ENCODE data around the gene RPL22.

Gene RPL22

GRCh38 chr1:6176779-6177178 is 22.6 kb downstream of the RPL22 start:
- no peak for DNase-seq
- peaks cover 49% of the 10 kb centered on the region for H3K27me3 Mint-ChIP-seq
- no peaks in the 10 kb centered on the region for H3K36me3 Mint-ChIP-seq (ENCODE audit: low read depth)
- no peak overlapping the region for H3K27ac Mint-ChIP-seq
- no peaks in the 10 kb centered on the region for H3K9me3 Mint-ChIP-seq
- no peak overlapping the region for H3K4me3 Mint-ChIP-seq
- peaks cover 18% of the 10 kb centered on the region for H3K4me1 Mint-ChIP-seq (ENCODE audit: low read depth)

DNA sequence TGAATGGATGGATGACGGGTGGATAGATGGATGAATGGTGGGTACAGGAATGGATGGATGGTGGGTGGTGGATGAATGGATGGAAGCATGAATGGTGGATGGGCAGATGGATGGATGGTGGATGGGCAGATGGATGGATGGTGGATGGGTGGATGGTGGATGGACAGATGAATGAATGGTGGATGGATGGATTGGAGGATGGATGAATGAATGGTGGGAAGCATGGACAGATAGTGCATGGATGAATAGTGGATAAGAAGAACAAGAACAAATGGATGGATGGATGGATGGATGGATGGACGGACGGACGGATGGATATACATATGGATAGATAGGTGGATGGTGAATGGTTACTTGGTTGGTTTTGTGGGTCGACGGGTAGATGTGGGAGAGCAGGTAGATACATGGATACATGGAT is 24.0 kb downstream of the RPL22 start:
- Mint-ChIP-seq H3K27me3 (peaks cover 42% of the 10 kb centered on the region), H3K4me1 (ENCODE audit: low read depth) (peaks cover 7% of the 10 kb centered on the region)
- no peak for DNase-seq

GRCh38 chr1:6174621-6175410 is 24.6 kb downstream of the RPL22 start:
- no peak for DNase-seq
- Mint-ChIP-seq H3K9me3 (no peaks in the 10 kb centered on the region), H3K27me3 (peaks cover 44% of the 10 kb centered on the region), H3K27ac (no peak overlapping the region), H3K4me1 (ENCODE audit: low read depth) (peaks cover 7% of the 10 kb centered on the region), H3K4me3 (no peak overlapping the region), H3K36me3 (ENCODE audit: low read depth) (no peaks in the 10 kb centered on the region)

More for the DNA sequence above, 24.0 kb downstream of the RPL22 start:
- H3K27ac Mint-ChIP-seq: no peak overlapping the region
- H3K4me3 Mint-ChIP-seq: no peak overlapping the region
- no peaks in the 10 kb centered on the region for H3K36me3 Mint-ChIP-seq (ENCODE audit: low read depth)
- no peaks in the 10 kb centered on the region for H3K9me3 Mint-ChIP-seq

GRCh38 chr1:6172549-6172948 is 26.8 kb downstream of the RPL22 start:
- Mint-ChIP-seq H3K27me3 (peaks cover 31% of the 10 kb centered on the region), H3K4me3 (no peak overlapping the region), H3K4me1 (ENCODE audit: low read depth) (no peaks in the 10 kb centered on the region), H3K27ac (no peak overlapping the region), H3K9me3 (no peaks in the 10 kb centered on the region), H3K36me3 (ENCODE audit: low read depth) (no peaks in the 10 kb centered on the region)
- no peak for DNase-seq

DNA sequence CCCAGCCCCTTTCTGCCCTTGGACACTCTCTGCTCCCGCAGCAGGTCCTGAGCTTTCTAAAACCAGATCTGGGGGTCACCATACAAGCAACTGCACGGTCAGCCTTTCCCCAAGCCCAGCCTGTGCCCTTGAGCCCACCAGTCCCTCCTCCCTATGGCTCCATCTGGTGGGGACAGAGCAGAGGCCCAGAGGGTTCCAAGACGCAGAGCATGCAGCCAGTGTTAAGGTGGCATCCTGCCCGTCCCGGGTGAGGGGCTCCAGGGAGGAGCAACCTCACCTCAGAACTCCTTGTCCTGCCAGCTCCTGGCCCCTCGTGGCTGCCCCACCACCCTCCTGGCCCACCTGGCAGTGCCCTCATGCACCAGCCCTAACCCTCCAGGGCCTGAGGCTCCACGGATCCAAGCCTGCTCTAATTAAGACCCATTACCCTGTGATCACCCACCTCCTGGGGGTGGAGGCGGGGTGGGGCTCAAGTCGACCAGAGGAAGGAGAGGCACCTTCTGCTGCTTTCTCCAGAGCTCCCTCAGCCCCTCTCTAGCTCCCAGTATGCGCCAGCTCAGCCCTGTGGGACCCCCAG is 27.8 kb downstream of the RPL22 start:
- Mint-ChIP-seq H3K4me3 (no peak overlapping the region), H3K9me3 (no peaks in the 10 kb centered on the region), H3K27me3 (peaks cover 22% of the 10 kb centered on the region), H3K27ac (no peak overlapping the region), H3K36me3 (ENCODE audit: low read depth) (no peaks in the 10 kb centered on the region), H3K4me1 (ENCODE audit: low read depth) (no peaks in the 10 kb centered on the region)
- no peak for DNase-seq

GRCh38 chr1:6170742-6171201 is 28.6 kb downstream of the RPL22 start:
- Mint-ChIP-seq H3K27me3 (peaks cover 19% of the 10 kb centered on the region), H3K36me3 (ENCODE audit: low read depth) (no peaks in the 10 kb centered on the region), H3K9me3 (no peaks in the 10 kb centered on the region), H3K4me1 (ENCODE audit: low read depth) (no peaks in the 10 kb centered on the region), H3K27ac (no peak overlapping the region), H3K4me3 (no peak overlapping the region)
- DNase-seq: no peak

DNA sequence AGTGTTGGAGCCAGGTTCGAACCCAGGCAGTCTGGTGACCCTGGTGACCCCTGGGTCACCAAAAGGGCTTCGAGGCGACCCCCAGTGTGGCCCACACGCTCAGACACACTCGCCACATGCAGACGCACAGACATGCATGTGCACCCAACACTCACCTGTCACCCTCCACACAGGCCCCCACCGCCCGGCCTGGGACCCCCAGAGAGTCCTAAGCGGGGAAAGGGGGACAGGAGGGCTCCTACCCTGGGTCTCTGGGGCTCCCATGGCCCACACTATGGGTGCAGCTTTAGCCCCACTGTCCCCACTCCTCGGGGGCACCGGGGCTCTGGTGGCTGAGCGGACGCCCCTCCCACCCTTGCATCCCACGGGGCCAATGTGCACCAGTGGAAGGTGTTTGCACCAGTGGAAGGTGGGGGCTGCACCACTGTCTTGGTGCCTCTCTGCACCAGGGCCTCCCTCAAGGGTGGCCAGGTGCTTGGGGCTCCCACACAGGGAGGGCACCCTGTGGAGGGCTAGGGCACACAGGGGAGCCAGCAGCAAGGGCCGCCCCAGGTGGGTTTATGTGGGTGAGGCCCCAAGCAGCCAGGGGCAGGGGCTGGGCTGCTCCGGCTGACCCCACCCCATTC is 29.2 kb downstream of the RPL22 start:
- no peak overlapping the region for H3K4me3 Mint-ChIP-seq
- DNase-seq: no peak
- H3K9me3 Mint-ChIP-seq: no peaks in the 10 kb centered on the region
- no peak overlapping the region for H3K27ac Mint-ChIP-seq
- H3K27me3 Mint-ChIP-seq: peaks cover 19% of the 10 kb centered on the region
- no peaks in the 10 kb centered on the region for H3K36me3 Mint-ChIP-seq (ENCODE audit: low read depth)
- H3K4me1 Mint-ChIP-seq (ENCODE audit: low read depth): no peaks in the 10 kb centered on the region

DNA sequence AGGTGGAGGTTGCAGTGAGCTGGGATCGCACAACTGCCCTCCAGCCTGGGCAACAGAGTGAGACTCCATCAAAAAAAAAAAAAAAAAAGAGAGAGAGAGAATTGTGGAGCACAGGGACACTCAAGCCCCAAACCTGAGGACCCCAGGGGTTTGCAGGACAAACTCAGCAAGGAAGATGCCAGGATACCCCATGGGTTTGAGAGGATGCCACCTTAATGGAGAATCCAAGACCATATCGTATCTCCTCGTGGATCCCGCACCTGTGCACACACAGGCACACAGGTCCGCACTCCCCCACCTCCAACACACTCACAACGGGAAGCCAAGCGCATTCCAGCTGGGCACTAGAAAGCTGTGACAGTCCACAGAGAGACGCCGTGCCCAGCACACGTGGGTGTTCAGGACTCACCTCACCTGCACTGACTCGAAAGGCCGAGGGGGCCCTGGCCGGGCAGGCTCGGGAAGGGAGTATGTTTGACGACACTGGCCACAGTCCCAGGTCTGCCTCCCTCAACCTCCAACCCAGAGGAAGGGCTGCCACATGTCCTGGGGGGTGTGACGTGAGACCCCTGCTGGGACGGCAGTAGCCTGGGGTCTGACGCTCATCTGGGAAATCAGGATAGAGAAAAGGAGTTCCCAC is 30.3 kb downstream of the RPL22 start:
- H3K36me3 Mint-ChIP-seq (ENCODE audit: low read depth): no peaks in the 10 kb centered on the region
- H3K9me3 Mint-ChIP-seq: no peaks in the 10 kb centered on the region
- no peak overlapping the region for H3K4me3 Mint-ChIP-seq
- H3K27me3 Mint-ChIP-seq: peaks cover 19% of the 10 kb centered on the region
- no peak for DNase-seq
- no peaks in the 10 kb centered on the region for H3K4me1 Mint-ChIP-seq (ENCODE audit: low read depth)
- no peak overlapping the region for H3K27ac Mint-ChIP-seq

DNA sequence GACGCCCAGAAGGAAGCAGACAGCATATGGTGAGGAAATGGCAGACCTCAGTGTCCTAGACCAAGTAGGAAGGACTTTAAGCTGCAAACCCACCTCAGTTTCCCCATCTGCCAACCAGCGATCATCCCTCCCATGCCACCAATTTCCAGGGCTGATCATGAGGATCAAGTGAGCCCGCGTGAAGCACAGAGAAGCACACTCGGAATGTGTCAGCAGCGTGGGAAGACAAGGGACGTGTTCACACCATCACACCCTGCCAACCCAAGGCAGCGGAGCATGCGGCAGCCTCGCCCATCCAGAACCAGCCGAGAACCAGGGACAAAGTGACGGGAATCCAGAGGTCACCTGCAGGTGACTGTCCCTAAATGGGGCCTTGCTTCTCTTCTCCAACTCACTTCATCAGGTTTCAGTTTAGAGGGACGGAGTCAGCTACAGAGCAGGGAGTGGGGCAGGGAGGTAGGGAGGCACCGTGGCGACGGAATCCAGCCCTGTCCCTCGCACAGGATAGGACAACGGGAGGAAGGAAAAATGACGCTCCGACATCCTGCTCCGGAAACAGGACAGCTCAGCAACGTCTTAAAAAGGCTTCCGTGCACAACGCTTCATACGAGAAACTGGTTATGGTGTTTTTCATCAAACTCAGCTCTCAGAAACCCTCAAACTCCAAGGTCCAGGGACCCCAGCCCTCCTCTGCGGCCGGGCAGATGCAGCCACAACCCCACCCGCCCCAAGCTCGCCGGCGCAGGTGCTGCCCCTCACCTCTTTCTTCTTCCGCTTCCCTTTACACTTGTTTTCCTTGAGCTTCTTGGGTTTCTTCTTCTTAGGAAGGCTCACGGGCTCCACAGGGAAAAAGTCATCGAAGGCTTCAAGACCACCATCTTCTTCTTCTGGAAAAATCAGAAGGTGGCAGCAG is 31.7 kb downstream of the RPL22 start:
- Mint-ChIP-seq H3K4me3 (no peak overlapping the region), H3K9me3 (no peaks in the 10 kb centered on the region), H3K36me3 (ENCODE audit: low read depth) (no peaks in the 10 kb centered on the region), H3K27ac (no peak overlapping the region), H3K27me3 (peaks cover 18% of the 10 kb centered on the region), H3K4me1 (ENCODE audit: low read depth) (no peaks in the 10 kb centered on the region)
- DNase-seq: no peak

DNA sequence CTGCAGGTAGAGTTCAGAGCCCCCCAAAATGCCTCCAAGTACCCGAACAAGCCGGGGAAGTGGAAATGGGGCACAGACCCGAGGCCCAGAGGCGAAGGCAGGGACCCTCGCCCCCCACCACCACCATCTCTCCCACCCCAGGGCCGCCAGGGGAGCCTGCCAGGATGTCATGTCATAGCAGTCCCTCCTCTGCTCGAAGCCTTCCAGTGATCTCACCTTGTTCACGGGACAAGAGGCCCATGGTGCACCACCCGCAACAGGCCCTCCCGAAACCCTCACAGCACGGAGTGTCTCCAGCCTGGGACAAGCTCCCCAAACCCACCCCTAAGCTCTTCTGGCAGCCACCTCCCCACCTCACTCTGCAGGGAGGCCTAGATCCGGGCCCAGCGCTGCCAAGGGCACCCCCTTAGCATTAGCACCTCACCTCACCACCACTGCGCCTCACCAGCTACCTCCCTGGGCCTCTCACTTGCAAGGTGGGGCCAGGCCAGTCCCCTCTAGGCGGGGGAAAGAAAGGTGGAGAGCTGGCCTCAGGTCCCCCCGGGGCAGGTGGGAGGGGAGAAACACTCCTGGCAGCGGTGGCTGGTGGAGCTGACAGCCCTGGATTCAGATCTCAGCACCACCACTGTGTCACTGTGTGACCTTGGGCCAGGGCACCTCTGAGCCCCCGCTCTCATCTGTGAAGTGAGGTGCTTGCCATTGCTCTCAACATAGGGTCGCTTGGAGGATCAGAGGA is 32.6 kb downstream of the RPL22 start:
- no peak overlapping the region for H3K4me3 Mint-ChIP-seq
- H3K9me3 Mint-ChIP-seq: no peaks in the 10 kb centered on the region

GRCh38 chr1:6166221-6166620 is 33.2 kb downstream of the RPL22 start:
- Mint-ChIP-seq H3K27me3 (peaks cover 12% of the 10 kb centered on the region), H3K27ac (no peak overlapping the region), H3K4me3 (no peak overlapping the region), H3K4me1 (ENCODE audit: low read depth) (no peaks in the 10 kb centered on the region), H3K36me3 (ENCODE audit: low read depth) (no peaks in the 10 kb centered on the region), H3K9me3 (no peaks in the 10 kb centered on the region)
- DNase-seq: no peak

More for the DNA sequence above, 32.6 kb downstream of the RPL22 start:
- Mint-ChIP-seq H3K27ac (no peak overlapping the region), H3K36me3 (ENCODE audit: low read depth) (no peaks in the 10 kb centered on the region), H3K27me3 (peaks cover 13% of the 10 kb centered on the region), H3K4me1 (ENCODE audit: low read depth) (no peaks in the 10 kb centered on the region)
- DNase-seq: no peak

DNA sequence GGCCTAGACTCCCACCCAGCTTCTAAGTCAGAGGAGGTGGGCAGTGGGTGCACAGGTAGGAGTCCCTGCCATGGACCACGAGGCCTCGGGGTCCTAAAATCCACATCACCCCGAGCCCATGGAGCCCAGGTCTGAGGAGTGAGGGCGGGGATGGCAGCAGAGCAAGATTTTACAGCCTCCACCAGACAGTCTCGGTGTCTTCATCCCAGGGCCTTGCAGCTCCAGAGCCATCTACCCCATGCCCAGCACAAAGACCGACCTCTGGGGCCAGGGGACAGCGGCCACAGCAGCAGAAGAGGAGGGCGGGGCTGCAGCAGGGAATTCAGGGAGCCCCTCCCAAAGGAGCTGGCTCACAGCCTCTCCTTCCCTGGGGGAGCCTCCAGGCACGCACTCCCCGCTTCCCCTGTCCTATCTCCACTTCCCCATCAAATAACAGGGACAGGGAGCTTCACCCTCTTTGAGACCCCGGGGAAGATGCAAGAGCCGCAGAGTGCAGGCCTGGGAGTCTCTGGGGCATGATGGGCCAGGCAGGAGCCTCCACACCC is 33.9 kb downstream of the RPL22 start:
- H3K9me3 Mint-ChIP-seq: no peaks in the 10 kb centered on the region
- H3K4me1 Mint-ChIP-seq (ENCODE audit: low read depth): no peaks in the 10 kb centered on the region
- no peak for DNase-seq
- H3K36me3 Mint-ChIP-seq (ENCODE audit: low read depth): no peaks in the 10 kb centered on the region
- peaks cover 16% of the 10 kb centered on the region for H3K27me3 Mint-ChIP-seq
- no peak overlapping the region for H3K4me3 Mint-ChIP-seq
- no peak overlapping the region for H3K27ac Mint-ChIP-seq

GRCh38 chr1:6165027-6165426 is 34.4 kb downstream of the RPL22 start:
- H3K27ac Mint-ChIP-seq: no peak overlapping the region
- H3K9me3 Mint-ChIP-seq: no peaks in the 10 kb centered on the region
- no peak overlapping the region for H3K4me3 Mint-ChIP-seq
- H3K4me1 Mint-ChIP-seq (ENCODE audit: low read depth): no peaks in the 10 kb centered on the region
- no peak for DNase-seq
- H3K36me3 Mint-ChIP-seq (ENCODE audit: low read depth): no peaks in the 10 kb centered on the region
- peaks cover 16% of the 10 kb centered on the region for H3K27me3 Mint-ChIP-seq

Measured in activated T-cell treated with anti-CD3 and anti-CD28 coated beads, Interleukin-2, amount 50 U/mL, for 24 hours (primary cell).